MV-4-11 (cell line): ENCODE results near the gene PIGB.
"Not testable (repeated sequence)": the region's sequence is repeated elsewhere in the genome, so short reads cannot be mapped to it uniquely, and the experiment has no call there.

Source experiments
- DNase-seq: peaks from one replicate; lab custom pipeline; 2025; lab: John Stamatoyannopoulos, UW

PIGB gene

GRCh38 chr15:55318588-55319494, at the start of gene PIGB, which contains the start of gene PIGBOS1:
Gene PIGB, plus strand, starts transcription at chr15:55319222. Its CDS starts 29 bp downstream, at chr15:55319251.
Gene PIGBOS1, minus strand, starts transcription at chr15:55319123. Its CDS starts 1,331 bp downstream, at chr15:55317792.
- DNase-seq, result peak; percentile 91

- DNase-seq, result no peak
Measured at GRCh38 chr15:55270291-55270690, 48.7 kb upstream of the PIGB start.

- no peak for DNase-seq
Measured at GRCh38 chr15:55276324-55276723, 42.7 kb upstream of the PIGB start.

GRCh38 chr15:55277116-55277564, 41.9 kb upstream of the PIGB start:
- peak; percentile 96 for DNase-seq

- DNase-seq, result no peak
Measured at GRCh38 chr15:55277715-55278114, 41.3 kb upstream of the PIGB start.

GRCh38 chr15:55279100-55279745, 39.8 kb upstream of the PIGB start:
- DNase-seq, result no peak

GRCh38 chr15:55279746-55280351, 39.2 kb upstream of the PIGB start:
- DNase-seq, result peak; percentile 84

- not testable (repeated sequence) for DNase-seq
Measured at GRCh38 chr15:55280589-55280988, 38.4 kb upstream of the PIGB start.

GRCh38 chr15:55281517-55282228, 37.3 kb upstream of the PIGB start:
- peak; percentile 34 for DNase-seq

GRCh38 chr15:55282284-55282833, 36.7 kb upstream of the PIGB start:
- peak; percentile 89 for DNase-seq

GRCh38 chr15:55283379-55284147, 35.5 kb upstream of the PIGB start:
- no peak for DNase-seq

- DNase-seq, result no peak
Measured at GRCh38 chr15:55284426-55284825, 34.6 kb upstream of the PIGB start.

- DNase-seq, result not testable (repeated sequence)
Measured at GRCh38 chr15:55286442-55287189, 32.4 kb upstream of the PIGB start.

GRCh38 chr15:55288006-55288717, 30.9 kb upstream of the PIGB start:
- DNase-seq, result no peak

- DNase-seq, result peak; percentile 53
Measured at GRCh38 chr15:55289011-55289745, 29.8 kb upstream of the PIGB start.

- peak; percentile 45 for DNase-seq
Measured at GRCh38 chr15:55289746-55290527, 29.1 kb upstream of the PIGB start, which contains the start of gene RAB27A. Gene RAB27A, minus strand, starts transcription at chr15:55289813. Its CDS starts 54,879 bp downstream, at chr15:55234934.

- DNase-seq, result peak; percentile 82
Measured at GRCh38 chr15:55290528-55291057, 28.4 kb upstream of the PIGB start.
